IPS-11a (cell line): ENCODE results near the gene DCLRE1B.

Experiments used
- H3K4me3 ChIP-seq: one replicate; pipeline ENCODE4 v1.5.1; 2013; ENCODE audit warnings: low read depth, low read length, control low read depth

The DCLRE1B gene

DNA sequence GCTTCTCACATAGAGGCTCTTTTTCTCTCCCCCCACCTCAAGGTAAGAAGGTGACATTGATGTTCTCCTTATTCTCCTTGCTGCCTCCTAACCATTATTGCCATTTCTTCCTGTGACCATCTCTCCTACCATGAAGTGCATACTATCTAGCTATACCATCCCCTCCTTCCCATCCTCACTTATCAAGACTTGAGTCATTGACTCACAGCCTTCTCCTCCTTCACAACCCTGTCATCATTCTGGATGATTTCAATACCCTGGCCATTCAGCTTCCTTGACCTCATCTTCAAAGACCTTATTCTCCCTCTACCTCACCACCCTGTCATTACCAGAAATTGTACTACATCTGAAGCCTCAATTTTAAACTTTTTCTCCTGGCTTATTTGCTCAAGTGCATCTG is 13.1 kb downstream of the DCLRE1B start:
- no peak overlapping the region for H3K4me3 ChIP-seq

DNA sequence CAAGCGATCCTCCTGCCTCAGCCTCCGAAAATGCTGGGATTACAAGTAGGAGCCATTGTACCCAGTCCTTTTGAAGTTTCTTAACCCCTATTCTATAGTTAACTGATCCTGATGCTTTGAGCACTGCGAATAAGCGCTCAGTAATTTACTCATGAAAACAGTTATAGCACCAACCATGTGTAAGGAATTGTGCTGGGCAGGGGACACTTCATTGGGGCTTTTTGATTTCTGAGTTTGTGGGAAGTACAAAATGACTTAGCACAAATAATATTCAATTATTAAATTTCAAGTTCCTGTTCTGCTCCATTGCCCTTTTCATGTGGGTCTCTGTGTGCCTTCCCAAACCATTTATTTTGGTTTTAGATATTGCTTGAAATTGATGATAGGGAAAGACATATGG is 17.8 kb downstream of the DCLRE1B start:
- no peak overlapping the region for H3K4me3 ChIP-seq

DNA sequence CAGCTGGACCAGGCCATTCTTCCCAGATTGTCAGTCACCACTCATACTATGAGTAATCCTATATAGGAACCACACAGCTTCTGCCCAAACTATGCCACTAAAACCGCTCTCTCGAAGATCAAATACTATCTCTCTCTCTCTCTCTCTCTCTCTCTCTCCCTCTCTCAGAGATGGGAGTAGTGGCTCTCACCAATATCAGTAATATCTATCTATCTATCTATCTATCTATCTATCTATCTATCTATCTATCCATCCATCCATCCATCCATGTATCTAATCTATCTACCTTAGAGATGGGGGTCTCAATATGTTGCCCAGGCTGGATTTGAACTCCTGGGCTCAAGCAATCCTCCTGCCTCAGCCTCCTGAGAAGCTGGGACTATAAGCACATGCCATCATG is 19.3 kb downstream of the DCLRE1B start:
- no peak overlapping the region for H3K4me3 ChIP-seq

GRCh38 chr1:113928187-113928930 is 23.2 kb downstream of the DCLRE1B start:
- peak overlapping the region; percentile 96 for H3K4me3 ChIP-seq

DNA sequence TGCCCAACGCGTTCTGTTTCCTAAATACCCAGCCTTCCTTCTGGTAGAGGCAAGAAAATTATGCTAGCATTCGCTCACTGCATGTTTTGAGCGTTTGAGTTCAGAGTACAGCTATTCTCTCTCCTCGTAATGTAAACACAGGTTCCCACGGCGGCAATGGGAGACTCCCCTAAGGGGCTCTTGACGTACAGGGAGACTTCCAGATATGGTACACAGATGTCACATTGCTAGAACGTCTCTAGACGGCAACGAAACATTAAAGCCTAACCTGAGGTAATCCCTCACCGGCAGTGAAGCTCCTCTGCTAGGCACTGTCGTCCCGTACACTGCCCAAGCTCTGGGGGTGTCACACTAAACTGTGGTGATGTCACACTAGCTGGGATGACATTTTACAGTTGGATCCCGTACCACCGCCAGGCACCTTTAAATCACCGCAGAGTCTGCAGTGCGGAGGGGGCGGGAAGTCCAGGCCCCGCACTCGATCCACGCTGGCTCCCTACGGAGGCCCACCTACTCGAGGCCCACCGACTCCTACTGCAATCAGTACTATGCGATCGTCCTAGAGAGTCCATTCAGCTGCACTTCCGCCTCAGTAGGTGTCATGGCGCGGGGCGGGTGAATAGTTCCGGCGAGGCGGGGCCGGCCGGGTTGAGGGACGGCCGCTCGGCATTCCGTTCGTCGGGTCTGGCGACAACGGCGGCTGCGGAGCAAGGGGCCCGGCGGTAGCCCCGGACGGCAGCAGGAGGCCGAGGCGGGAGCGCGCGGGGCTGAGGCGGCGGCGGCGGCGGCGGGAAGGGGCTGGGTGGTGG is 24.0 kb downstream of the DCLRE1B start, which contains the start of gene HIPK1:
HIPK1 (plus strand) TSS at position 384 of the 809 bp plus-strand sequence.
- peak within 1 kb of the TSS; percentile 96 for H3K4me3 ChIP-seq

DNA sequence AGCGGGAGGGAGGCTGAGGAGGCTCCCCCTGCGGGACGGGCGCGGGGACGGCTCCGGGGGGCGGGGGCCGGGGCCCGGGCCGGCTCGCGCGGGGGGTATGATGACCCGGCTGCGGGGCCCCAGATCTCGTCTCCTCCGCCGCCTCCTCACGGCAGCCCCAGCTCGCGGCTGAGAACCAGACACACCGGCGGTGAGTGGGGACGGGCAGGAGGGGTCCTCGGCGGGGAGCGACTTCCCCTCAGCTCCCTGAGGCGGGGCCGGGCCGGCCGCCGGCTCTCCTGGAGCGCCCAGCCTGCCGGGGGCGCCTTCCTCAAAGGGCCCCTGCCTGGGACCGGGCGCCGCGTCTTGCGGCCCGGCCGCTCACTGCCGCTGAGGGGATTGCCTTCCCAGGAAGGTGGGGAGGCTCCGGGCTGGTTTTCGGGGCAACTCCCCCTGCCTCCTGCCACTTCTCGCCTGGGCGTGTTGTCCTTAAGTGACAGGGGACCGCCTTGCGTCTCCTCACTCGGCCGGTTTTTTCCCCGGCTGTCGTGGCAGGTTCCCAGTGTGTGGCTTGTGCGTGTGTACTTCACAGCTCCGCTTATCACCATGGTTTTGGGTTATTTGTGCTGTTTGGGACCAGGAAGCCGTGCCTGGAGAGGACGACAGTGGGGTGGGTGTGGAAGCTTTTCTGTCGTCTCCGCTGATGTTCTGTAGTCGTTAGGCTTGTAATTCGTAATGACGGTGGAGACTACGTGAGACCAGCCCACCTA is 24.8 kb downstream of the DCLRE1B start:
- peak overlapping the region; percentile 96 for H3K4me3 ChIP-seq

DNA sequence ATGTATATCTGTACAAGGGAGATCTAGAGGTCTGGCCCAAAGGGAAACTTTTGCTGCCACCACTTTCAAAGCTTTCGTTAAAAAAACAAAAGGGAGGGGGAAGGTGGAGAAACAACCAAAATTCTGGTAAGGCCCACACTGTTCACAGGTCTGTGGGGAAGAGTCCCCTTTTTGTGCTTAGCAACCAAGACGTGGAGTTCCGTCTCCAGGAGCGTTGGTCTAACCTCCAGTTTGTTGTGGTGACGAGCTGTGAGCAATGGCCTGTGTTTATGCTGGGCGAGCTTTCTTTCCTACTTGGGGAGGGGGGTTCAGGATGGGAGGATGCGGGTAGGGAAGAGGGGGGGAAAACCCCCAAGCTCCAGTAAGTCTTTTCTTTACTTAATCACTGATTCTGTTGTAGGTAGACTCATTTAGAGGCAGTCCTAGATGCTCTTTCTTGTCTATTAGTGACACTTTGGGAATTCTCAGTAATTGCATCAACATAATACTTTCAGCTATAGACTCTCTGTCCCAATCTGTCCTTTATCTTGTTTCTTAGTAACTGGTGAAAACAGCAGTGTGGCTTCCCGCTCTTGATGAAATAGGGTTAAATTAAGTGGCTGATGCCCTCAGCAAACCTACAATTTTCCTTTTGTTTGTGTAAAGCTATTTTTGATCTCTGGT is 25.5 kb downstream of the DCLRE1B start:
- peak overlapping the region; percentile 96 for H3K4me3 ChIP-seq

DNA sequence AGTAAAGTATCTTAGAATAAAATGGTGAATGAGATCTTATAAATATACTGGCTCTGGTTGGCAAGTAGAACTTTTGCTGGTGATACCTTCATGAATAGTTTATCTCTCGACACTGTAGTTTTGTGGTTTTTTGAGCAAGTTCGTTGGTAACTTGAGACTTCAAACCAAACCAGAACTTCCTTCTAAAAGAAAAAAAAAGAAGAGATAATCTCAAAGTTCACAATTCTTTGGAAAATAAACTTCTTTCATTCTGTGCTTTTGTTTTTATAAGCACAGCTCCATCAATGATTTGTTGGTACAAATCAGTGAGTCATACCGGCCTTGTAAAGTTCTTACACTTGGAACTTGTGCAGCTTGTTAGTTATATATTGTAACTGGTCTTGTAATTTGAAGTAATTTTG is 26.3 kb downstream of the DCLRE1B start:
- no peak overlapping the region for H3K4me3 ChIP-seq

- H3K4me3 ChIP-seq = no peak overlapping the region
Measured at GRCh38 chr1:113934006-113934405, 28.9 kb downstream of the DCLRE1B start.

GRCh38 chr1:113934511-113935055 is 29.5 kb downstream of the DCLRE1B start:
- H3K4me3 ChIP-seq = no peak overlapping the region

DNA sequence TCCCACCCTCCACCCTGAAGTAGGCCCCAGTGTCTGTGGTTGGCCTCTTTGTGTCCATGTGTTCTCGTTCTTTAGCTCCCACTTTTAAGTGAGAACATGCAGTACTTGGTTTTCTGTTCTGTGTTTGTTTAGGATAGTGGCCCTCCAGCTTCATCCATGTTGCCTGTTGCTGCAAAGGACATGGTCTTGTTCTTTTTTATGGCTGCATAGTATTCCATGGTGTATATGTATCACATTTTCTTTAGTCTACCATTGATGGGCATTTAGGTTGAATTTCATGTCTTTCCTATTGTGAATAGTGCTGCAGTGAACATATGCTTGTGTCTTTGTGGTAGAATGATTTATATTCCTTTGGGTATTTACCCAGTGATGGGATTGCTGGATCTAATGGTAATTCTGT is 30.1 kb downstream of the DCLRE1B start:
- H3K4me3 ChIP-seq = no peak overlapping the region

GRCh38 chr1:113935970-113936369 is 30.8 kb downstream of the DCLRE1B start:
- no peak overlapping the region for H3K4me3 ChIP-seq

DNA sequence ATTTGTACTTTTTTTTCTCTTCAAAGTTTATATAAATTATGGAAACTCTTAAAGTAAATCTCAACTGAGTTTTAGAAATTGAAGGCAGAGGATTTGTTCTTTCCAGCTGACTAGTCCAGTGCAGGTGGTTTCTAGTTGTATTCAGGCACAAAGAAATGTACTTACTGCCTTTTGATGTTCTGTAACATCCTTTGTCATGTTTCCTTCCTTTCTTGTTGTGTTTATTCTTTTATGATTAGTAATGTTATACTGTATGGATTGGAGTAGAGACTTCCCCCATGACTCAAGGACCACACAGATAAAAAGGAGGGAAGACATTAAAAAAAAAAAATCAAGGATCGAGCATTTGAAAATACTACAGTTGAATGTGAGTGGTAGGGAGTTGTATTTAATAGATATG is 32.0 kb downstream of the DCLRE1B start:
- no peak overlapping the region for H3K4me3 ChIP-seq

DNA sequence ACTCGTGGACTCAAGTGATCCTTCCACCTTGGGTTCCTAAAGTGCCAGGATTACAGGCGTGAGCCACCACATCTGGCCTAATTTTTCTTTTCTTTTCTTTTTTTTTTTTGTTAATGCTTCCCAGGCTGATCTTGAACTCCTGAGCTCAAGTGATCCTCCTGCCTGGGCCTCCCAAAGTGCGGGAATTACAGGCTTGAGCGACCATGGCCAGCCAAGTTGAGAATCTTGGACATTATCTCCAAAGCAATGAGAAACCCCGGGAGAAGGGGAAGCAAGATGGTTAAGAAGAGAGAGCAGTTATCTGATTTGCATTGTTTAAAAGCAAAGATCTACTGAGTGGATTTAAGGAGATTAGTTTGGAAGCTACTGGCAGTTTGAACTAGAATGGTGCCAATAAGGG is 33.1 kb downstream of the DCLRE1B start:
- H3K4me3 ChIP-seq = no peak overlapping the region

DNA sequence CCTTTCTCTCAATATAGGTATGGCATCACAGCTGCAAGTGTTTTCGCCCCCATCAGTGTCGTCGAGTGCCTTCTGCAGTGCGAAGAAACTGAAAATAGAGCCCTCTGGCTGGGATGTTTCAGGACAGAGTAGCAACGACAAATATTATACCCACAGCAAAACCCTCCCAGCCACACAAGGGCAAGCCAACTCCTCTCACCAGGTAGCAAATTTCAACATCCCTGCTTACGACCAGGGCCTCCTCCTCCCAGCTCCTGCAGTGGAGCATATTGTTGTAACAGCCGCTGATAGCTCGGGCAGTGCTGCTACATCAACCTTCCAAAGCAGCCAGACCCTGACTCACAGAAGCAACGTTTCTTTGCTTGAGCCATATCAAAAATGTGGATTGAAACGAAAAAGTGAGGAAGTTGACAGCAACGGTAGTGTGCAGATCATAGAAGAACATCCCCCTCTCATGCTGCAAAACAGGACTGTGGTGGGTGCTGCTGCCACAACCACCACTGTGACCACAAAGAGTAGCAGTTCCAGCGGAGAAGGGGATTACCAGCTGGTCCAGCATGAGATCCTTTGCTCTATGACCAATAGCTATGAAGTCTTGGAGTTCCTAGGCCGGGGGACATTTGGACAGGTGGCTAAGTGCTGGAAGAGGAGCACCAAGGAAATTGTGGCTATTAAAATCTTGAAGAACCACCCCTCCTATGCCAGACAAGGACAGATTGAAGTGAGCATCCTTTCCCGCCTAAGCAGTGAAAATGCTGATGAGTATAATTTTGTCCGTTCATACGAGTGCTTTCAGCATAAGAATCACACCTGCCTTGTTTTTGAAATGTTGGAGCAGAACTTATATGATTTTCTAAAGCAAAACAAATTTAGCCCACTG is 35.5 kb downstream of the DCLRE1B start:
- no peak overlapping the region for H3K4me3 ChIP-seq

GRCh38 chr1:113941245-113941559 is 36.1 kb downstream of the DCLRE1B start:
- no peak overlapping the region for H3K4me3 ChIP-seq

GRCh38 chr1:113942527-113942926 is 37.4 kb downstream of the DCLRE1B start:
- no peak overlapping the region for H3K4me3 ChIP-seq

GRCh38 chr1:113943028-113943811 is 38.1 kb downstream of the DCLRE1B start:
- no peak overlapping the region for H3K4me3 ChIP-seq

GRCh38 chr1:113945329-113945728 is 40.2 kb downstream of the DCLRE1B start:
- H3K4me3 ChIP-seq = no peak overlapping the region
